Activated CD4-positive, alpha-beta T cell treated with anti-CD3 and anti-CD28 coated beads for 24 hours (primary cell): ENCODE results near the gene FITM2.
"Not testable (repeated sequence)": the region's sequence is repeated elsewhere in the genome, so short reads cannot be mapped to it uniquely, and the experiment has no call there.

Experiments used
- DNase-seq, 2 donors: peaks; one replicate each; pipeline ENCODE4 v3.0.0-alpha.2; 2020; ENCODE audit warnings: low read depth in 2 of 2

FITM2 gene

DNA sequence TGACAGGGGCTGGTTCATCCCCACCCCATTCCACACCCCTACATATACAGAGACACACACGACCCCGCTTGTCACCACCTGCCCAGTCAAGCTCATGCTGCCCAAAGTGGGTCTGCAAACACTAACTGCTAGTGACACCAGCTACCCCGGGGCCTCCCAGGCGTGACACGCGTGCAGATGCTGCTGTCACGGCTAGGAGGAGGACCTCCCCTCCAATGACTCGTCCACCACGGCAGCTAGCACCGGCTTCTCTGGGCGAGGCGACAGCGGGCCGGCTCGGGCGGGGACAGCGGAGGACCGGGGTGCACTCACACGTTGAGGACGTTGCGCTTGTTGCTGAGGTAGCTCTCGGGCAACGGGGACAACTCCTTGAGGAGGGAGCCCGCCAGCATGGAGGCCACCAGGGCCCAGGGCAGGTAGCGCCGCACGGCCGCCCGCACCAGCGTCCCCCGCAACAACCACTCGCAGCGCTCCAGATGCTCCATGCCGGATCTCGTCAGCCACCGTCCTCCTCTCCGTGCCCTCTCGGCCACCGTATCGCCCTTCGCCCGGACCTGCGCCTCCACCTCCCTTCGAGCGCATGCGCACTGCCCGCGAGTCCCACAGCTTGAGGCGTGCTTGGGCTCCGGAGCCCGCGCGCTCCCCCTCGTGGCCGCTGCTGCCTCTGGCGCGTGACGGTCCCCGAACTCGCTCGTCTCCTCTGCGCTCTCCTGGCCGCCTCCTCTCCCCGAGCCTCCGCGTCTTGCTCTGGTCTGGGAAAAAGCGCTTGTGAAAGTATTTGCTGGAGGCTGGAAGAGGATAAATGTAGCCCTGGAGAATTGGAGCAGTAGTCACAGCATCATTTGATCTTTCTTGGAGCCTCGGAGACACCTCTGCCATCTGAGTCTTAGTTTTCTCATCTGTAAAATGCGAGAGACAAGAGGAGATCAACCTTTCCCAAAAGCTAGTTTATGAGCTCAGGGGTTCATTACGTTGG lies at the start of gene FITM2:
Gene FITM2 (minus strand): TSS at position 539 of the 976 bp plus-strand sequence. CDS start 54 bp downstream, at position 485.
- DNase-seq = peak; percentile 98 to 99

- DNase-seq = no peak
Measured at GRCh38 chr20:44360221-44360620, 49.2 kb upstream of the FITM2 start.

DNA sequence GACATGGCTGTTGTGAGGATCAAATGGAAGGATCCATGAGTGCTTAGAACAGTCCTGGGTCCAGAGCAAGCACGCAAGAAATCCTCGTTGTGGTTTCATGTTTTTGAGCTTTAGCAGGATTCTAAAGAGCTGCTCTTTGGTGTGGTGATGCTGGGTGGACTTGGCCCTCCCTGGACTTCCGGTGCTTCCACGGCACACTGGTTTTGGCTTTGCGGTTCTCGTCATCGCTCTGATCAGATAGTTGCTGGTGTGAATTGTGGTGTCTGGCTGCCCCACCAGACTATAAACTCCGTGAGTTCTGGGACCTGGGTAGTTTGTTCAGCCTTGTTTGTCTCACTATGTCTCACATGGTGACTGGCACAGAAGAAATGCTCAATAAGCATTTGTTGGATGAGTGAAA lies 47.8 kb upstream of the FITM2 start:
- no peak for DNase-seq

GRCh38 chr20:44357555-44358125 lies 46.6 kb upstream of the FITM2 start:
- no peak for DNase-seq

- no peak for DNase-seq
Measured at GRCh38 chr20:44357020-44357419, 46.0 kb upstream of the FITM2 start.

DNA sequence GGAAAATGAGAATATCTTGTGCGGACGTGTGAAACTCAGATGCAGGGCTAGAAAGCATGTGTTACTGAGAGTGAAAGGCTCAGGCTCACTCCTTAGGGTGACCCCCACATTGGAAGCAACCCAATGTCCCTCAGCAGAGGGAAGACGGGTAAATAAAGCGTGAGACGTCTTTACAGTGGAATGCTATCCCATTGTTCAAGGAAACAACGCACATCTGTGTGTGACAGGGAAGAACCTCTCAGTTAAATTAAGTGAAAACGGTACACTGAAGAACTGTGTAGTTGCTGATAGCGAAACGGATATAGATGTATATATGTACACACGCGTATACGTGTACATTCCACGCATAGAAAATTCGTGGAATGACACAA lies 45.3 kb upstream of the FITM2 start:
- DNase-seq = no peak

DNA sequence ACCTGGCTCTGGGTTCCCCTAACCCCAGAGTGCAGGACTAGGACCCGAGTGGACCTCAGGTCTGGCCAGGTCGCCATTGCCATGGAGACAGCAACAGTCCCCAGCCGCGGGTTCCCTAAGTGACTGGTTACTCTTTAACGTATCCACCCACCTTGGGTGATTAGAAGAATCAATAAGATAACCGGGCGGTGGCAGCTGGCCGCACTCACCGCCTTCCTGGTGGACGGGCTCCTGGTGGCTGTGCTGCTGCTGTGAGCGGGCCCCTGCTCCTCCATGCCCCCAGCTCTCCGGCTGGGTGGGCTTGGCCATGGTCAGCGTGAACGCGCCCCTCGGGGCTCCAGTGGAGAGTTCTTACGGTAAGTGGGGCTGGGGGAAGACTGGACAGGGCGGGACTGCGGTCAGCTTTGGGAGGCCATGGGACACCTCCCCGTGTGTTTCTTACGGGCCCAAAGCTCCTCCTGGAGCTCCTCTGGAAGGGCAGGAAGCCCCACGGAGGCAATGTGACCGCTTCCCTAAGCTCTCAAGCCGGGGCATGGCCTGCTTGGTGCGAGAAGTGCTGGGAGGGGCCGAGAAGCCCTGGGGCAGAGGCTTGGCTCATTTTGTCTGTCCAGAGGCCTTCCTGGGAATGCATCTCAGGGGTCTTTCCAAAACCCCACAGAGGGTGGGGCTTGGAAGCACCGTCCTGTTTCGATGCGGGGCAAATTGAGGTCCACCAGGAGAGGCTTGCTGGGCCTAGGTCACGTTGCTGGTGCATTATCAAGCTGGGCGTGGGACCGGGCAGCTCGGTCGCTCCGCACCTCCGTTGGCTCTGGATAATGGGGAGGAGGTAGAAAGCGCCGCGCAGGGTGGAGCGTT lies 44.7 kb upstream of the FITM2 start, which contains the start of gene HNF4A:
Gene HNF4A (plus strand): TSS at position 202 of the 855 bp plus-strand sequence. CDS start 106 bp downstream, at position 308.
- no peak for DNase-seq

GRCh38 chr20:44354979-44355497 lies 44.0 kb upstream of the FITM2 start:
- no peak for DNase-seq

- no peak for DNase-seq
Measured at GRCh38 chr20:44350567-44350966, 39.6 kb upstream of the FITM2 start.

GRCh38 chr20:44349349-44349748 lies 38.3 kb upstream of the FITM2 start:
- no peak for DNase-seq

- DNase-seq = no peak
Measured at GRCh38 chr20:44348168-44348659, 37.2 kb upstream of the FITM2 start.

DNA sequence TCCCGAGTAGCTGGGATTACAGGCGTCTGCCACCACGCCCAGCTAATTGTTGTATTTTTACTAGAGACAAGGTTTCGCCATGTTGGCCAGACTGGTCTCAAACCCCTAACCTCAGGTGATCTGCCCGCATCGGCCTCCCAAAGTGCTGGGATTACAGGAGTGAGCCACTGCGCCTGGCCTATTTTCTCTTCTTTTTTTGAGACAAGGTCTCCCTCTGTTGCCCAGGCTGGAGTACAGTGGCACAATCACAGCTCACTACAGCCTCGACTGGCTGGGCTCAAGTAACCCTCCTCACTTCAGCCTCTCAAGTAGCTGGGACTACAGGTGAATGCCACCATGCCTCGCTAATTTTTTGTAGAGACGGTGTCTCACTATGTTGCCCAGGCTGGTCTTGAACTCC lies 34.9 kb upstream of the FITM2 start:
- DNase-seq = not testable (repeated sequence)

DNA sequence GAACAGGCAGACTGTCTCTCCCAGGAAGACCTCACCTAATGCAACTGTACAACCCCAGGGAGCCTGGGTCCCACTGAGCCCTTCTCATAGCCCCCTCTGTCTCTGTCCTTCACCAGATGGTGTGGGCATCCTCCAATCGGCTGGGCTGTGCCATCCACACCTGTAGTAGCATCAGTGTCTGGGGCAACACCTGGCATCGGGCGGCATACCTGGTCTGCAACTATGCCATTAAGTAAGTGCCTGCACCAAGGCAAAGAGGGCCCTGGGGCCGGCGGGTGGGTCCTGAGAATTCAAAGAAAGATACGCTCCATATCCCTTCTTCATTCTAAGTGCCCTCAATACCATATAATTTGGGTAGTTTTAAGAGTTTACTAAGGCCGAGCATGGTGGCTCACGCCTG lies 34.1 kb upstream of the FITM2 start:
- DNase-seq = no peak

DNA sequence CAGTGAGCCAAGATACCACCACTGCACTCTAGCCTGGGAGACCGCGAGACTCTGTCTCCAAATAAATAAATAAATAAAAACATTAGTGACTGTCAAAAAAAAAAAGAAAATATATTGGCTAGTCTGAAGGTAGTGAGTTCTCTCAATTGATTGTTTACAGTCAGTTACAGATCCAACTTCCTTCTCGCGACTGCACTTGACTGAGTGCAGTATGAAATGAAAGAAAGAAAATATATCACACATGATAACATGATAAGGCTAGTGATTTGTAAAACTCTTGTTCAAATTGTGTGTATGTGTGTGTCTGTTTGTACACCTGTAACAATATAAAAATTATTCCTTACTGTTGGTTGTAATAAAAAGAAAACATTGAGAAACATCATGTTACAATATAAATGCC lies 33.7 kb upstream of the FITM2 start:
- no peak for DNase-seq

DNA sequence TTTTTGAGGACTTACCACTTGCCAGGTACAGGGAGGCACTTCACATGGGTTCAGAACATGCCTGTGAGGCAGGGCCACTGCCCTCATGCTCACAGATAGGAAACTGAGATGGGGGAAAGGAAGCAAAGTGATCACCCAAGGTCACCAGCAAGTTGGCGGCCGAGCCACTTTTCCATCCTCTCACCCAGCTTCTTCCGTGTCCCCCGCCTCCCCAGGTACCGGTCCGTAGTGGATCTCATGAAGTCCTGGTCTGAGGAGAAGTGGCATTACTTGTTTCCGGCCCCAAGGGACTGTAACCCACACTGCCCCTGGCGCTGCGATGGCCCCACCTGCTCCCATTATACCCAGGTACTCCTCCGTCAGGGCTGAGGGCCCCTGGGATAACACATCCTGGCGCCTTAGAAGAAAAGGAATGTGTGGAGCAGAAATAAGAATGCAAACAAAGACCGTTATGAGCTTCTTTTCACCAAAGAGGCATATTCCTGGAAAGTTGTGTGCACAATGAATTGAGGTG lies 32.2 kb upstream of the FITM2 start:
- DNase-seq = no peak

DNA sequence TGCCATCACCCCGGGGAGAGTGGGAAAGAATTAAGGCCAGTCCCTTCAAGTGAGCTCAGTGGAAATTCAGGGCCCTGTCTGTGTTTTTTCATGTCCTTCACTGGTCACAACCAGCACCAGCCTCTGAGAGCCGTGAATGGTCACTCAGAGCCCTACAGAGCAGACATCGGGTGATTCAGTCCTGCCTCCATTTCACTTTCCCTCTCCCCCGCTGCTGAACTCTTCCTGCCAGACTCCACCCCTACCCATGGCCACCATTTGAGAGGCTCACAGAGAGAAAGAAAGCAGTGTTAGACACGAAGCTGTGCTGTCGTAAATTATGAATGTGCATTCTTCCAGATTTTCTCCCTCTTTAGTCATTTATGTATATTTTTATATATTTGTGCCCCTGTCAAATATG lies 31.2 kb upstream of the FITM2 start:
- DNase-seq = no peak

DNA sequence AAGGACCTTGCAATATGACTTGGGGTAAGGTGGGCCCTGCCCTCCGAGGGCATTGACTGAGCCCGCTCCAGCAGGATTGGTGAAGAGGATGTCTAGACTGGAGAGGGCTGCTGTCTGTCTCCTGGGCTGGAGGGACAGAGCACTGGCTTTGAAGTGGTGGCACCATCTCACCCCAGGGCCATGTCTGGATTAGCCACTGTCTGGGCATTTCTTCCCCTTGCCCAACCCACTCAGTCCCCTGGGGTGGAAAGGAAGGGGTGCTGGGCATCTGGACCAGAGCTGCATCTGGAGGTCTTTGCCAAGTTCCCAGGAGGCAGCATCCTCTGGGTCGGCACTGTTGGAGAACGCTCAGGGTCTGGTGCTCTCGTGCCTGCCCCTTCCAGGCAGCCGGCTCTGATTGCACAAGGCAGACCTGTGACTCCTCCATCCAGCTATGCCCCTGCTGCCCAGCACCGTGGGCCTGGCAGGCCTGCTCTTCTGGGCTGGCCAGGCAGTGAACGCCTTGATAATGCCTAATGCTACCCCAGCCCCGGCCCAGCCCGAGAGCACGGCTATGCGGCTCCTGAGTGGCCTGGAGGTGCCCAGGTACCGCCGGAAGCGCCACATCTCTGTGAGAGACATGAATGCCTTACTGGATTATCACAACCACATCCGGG lies 25.9 kb upstream of the FITM2 start, which contains the start of gene R3HDML:
Gene R3HDML (plus strand): TSS at position 319 of the 656 bp plus-strand sequence. CDS start 115 bp downstream, at position 434.
- no peak for DNase-seq

DNA sequence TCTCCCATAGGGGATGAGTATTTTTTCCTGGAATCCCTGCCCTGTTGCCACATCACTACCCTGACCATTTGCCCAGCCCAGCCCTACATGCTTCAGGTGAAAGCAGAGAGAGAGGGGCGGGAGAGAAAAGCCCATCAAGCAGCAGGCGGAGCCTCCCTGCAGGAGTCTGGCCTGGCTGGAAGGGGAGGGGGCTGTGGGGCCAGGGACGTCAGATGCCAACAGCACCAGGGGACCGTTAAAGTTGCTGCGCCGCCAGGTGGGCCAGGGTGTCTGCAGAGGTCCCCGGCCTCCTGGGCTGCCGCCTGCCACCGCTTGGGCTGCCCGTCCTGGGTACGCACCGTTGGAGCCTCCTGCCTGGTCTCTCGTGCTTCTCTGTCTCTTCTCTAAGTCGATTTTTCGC lies 25.1 kb upstream of the FITM2 start:
- DNase-seq = no peak

- DNase-seq = no peak
Measured at GRCh38 chr20:44335675-44336074, 24.7 kb upstream of the FITM2 start.

- DNase-seq = no peak
Measured at GRCh38 chr20:44334709-44335108, 23.7 kb upstream of the FITM2 start.

DNA sequence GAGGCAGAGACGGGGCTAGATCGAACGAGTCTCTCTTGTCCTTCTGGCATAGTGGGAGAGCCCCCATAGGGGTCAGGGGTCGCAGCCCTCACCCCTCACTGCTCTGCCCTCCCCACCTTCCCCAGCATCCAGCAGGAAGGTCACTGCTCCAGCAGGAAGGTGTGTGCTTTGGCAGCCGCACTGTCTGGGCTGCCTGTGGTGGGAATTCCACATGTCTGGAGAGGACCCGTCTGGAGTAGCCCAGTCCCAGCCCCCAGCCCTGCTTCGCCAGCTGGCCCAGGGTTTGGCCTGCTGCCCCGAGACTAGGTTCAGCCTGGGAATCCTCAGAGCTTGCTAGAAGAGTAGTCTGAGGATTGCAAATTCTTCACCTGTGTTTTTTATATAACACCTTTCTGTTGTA lies 23.3 kb upstream of the FITM2 start:
- no peak for DNase-seq
